Gastrocnemius medialis (tissue), 4 donors: ENCODE measurements around the gene KCNQ5. TPM values are rescaled to one million over a fixed set of nuclear protein-coding genes. Genes with fewer than 3 reads are reported as not detected.

Experiments used
- ATAC-seq, 2 donors: fragments of 150-250 bp; one replicate each; pipeline ENCODE4 v1.9.1; 2016
- DNase-seq, 2 donors: peaks; one replicate each; pipeline ENCODE4 v3.0.0-alpha.2; 2019
- H3K27ac ChIP-seq, 4 donors: fragments of 200-600 bp; sonication (generic); 1 replicate in 1 of 4; 2 replicates in 3 of 4; pipeline ENCODE4 v1.5.1; 2016 to 2018; ENCODE audit warnings: mild to moderate bottlenecking in 2 of 4, moderate library complexity in 1 of 4
- H3K27me3 ChIP-seq, 3 donors: fragments of 200-600 bp; sonication (generic) in 2 of 3; 1 replicate in 1 of 3; 2 replicates in 2 of 3; pipeline versions ENCODE4 v1.5.1 to v1.6.0; 2016 to 2019; ENCODE audit warnings: mild to moderate bottlenecking in 1 of 3, moderate library complexity in 1 of 3
- H3K36me3 ChIP-seq, 2 donors: fragments of 200-600 bp; sonication (generic) in 1 of 2; one replicate each; pipeline ENCODE4 v1.5.1; 2017 to 2018
- H3K4me1 ChIP-seq, 2 donors: fragments of 200-600 bp; sonication (generic) in 1 of 2; one replicate each; pipeline ENCODE4 v1.5.1; 2016 to 2017; ENCODE audit warnings: mild to moderate bottlenecking in 2 of 2
- H3K4me3 ChIP-seq, 4 donors: fragments of 200-600 bp; sonication (generic) in 3 of 4; 1 replicate in 1 of 4; 2 replicates in 3 of 4; pipeline ENCODE4 v1.5.1; 2016 to 2019; ENCODE audit warnings: mild to moderate bottlenecking in 2 of 4
- H3K9me3 ChIP-seq, 3 donors: fragments of 200-600 bp; sonication (generic) in 2 of 3; 1 replicate in 1 of 3; 2 replicates in 2 of 3; pipeline ENCODE4 v1.5.1; 2016 to 2019
- CTCF ChIP-seq, 5 experiments: fragments of 450-650 bp in 3 of 5; fragments of 200-600 bp in 2 of 5; sonication (generic) in 2 of 5; IDR thresholded peaks in 4 of 5; conservative IDR thresholded peaks in 1 of 5; 1 replicate in 4 of 5; 2 replicates in 1 of 5; pipeline ENCODE4 v1.5.1; 2016 to 2019; ENCODE audit warnings: antibody characterized with exemption in 5 of 5, mild to moderate bottlenecking in 3 of 5, moderate library complexity in 3 of 5
- POLR2A ChIP-seq, 2 donors: fragments of 450-650 bp; IDR thresholded peaks; one replicate each; pipeline ENCODE4 v1.6.1; 2017; ENCODE audit warnings: antibody characterized with exemption in 2 of 2, mild to moderate bottlenecking in 2 of 2, moderate library complexity in 2 of 2
- in situ Hi-C, 4 donors: fragments of 200-750 bp; cut with MboI; loops; one replicate each; pipeline versions ENCODE4 v1.15.0 to v1.8.0; 2017; ENCODE audit warnings: low sequenced_read_pairs in 4 of 4
- intact Hi-C: fragments of 100-400 bp; cut with DNase I; formaldehyde crosslinking; loops from one replicate; pipeline ENCODE4 v1.15.1; 2023; ENCODE audit warnings: low total_unique reads
- total RNA-seq, 4 donors: library from RNA; depleted of rRNA; stranded (reverse); fragments of >200 nt; gene quantifications; one replicate each; pipeline versions ENCODE4 v1.1.0 to v1.2.3, GENCODE V29; 2016

The KCNQ5 gene
- total RNA-seq, 4 donors from 2014 or later, result 5.3 to 19.3 (median 15.1) TPM

- intact Hi-C loops (no loop called here), in situ Hi-C loops (no loop called here)
- ATAC-seq (no peak), DNase-seq (no peak)
- no peaks in the 10 kb centered on the region for H3K9me3 ChIP-seq
- no peak for TF ChIP-seq CTCF (IDR thresholded peaks at IDR 0.05 in 4 of 5, conservative IDR thresholded peaks at IDR 0.05 in 1 of 5)
- no peak for TF ChIP-seq POLR2A (IDR thresholded peaks at IDR 0.05)
- H3K27me3 ChIP-seq, result no peaks in the 10 kb centered on the region
- no peak overlapping the region for H3K4me3 ChIP-seq
- no peaks in the 10 kb centered on the region for H3K4me1 ChIP-seq
- H3K27ac ChIP-seq, result no peak overlapping the region
- no peaks in the 10 kb centered on the region for H3K36me3 ChIP-seq
These were observed 284.0 kb downstream of the KCNQ5 start for GRCh38 chr6:72905705-72906478.

GRCh38 chr6:72911463-72912155 is 289.7 kb downstream of the KCNQ5 start:
- TF ChIP-seq CTCF (IDR thresholded peaks at IDR 0.05 in 4 of 5, conservative IDR thresholded peaks at IDR 0.05 in 1 of 5), result no peak
- TF ChIP-seq POLR2A (IDR thresholded peaks at IDR 0.05), result no peak
- in situ Hi-C loops (no loop called here), intact Hi-C loops (no loop called here)
- DNase-seq, result no peak
- H3K27ac ChIP-seq, result no peak overlapping the region
- no peaks in the 10 kb centered on the region for H3K27me3 ChIP-seq
- H3K9me3 ChIP-seq, result no peaks in the 10 kb centered on the region
- no peaks in the 10 kb centered on the region for H3K36me3 ChIP-seq
- peaks cover 0 to 14% of the 10 kb centered on the region in 2 donors for H3K4me1 ChIP-seq
- no peak for ATAC-seq
- H3K4me3 ChIP-seq, result no peak overlapping the region

- Histone ChIP-seq H3K4me3 (no peak overlapping the region), H3K36me3 (no peaks in the 10 kb centered on the region), H3K27me3 (no peaks in the 10 kb centered on the region), H3K4me1 (peaks cover 0 to 14% of the 10 kb centered on the region in 2 donors), H3K27ac (no peak overlapping the region), H3K9me3 (no peaks in the 10 kb centered on the region)
- in situ Hi-C loops, result no loop called here
- DNase-seq, result no peak
- no peak for ATAC-seq
- intact Hi-C loops, result no loop called here
- TF ChIP-seq POLR2A (IDR thresholded peaks at IDR 0.05) (no peak), CTCF (IDR thresholded peaks at IDR 0.05 in 4 of 5, conservative IDR thresholded peaks at IDR 0.05 in 1 of 5) (no peak)
These were observed 291.9 kb downstream of the KCNQ5 start for GRCh38 chr6:72913797-72914196.

GRCh38 chr6:72916298-72916697 is 294.4 kb downstream of the KCNQ5 start:
- Histone ChIP-seq H3K4me1 (peaks cover 0 to 14% of the 10 kb centered on the region in 2 donors), H3K4me3 (no peak overlapping the region), H3K36me3 (no peaks in the 10 kb centered on the region), H3K27ac (no peak overlapping the region), H3K9me3 (no peaks in the 10 kb centered on the region), H3K27me3 (no peaks in the 10 kb centered on the region)
- no peak for ATAC-seq
- intact Hi-C loops (no loop called here), in situ Hi-C loops (no loop called here)
- DNase-seq, result no peak
- TF ChIP-seq POLR2A (IDR thresholded peaks at IDR 0.05) (no peak), CTCF (IDR thresholded peaks at IDR 0.05 in 4 of 5, conservative IDR thresholded peaks at IDR 0.05 in 1 of 5) (no peak)
